Activated CD8-positive, alpha-beta memory T cell treated with anti-CD3 and anti-CD28 coated beads, Interleukin-2, amount 50 U/mL, for 48 hours (primary cell): ENCODE data around the gene TYROBP.
"Not testable (repeated sequence)": the region's sequence is repeated elsewhere in the genome, so short reads cannot be mapped to it uniquely, and the experiment has no call there.

ENCODE experiments used
- DNase-seq: peaks from one replicate; pipeline ENCODE4 v3.0.0-alpha.2; 2020

Gene TYROBP

DNA sequence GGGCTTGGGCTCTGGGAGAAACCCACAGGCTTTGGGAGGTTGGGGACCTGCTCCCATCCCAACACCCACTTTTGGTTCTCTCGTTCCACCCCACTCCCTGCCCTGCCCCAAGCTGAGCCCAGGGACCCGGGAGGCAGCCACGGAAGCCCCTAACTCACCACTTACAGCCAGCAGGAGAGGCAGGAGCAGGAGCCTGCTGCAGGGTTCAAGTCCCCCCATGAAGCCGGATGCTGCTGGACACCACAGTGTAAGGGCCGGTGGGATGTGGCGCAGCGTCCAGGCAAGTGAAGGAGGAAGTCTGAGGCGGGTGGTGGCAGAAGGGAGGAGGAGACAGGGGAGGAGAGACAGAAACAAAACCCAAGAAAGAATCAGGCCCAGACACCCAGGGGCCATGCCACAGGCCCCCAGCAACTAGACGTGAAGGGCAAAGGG lies at the start of gene TYROBP:
Gene TYROBP, minus strand, starts transcription at position 286 of the 432 bp plus-strand sequence. Its CDS starts 67 bp downstream, at position 219.
- no peak for DNase-seq

DNA sequence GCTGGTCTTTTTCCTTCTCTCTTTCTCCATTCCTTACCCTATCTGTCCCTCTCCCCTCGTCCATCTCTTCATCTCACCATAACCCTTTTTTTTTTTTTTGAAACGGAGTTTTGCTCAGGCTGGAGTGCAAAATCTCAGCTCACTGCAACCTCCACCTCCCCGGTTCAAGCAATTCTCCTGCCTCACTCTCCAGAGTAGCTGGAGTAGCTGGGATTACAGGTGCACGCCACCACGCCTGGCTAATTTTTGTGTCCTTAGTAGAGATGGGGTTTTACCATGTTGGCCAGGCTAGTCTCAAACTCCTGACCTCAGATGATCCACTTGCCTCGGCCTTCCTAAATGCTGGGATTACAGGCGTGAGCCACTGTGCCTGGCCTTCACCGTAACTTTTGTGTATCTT lies 49.3 kb upstream of the TYROBP start:
- DNase-seq = not testable (repeated sequence)

DNA sequence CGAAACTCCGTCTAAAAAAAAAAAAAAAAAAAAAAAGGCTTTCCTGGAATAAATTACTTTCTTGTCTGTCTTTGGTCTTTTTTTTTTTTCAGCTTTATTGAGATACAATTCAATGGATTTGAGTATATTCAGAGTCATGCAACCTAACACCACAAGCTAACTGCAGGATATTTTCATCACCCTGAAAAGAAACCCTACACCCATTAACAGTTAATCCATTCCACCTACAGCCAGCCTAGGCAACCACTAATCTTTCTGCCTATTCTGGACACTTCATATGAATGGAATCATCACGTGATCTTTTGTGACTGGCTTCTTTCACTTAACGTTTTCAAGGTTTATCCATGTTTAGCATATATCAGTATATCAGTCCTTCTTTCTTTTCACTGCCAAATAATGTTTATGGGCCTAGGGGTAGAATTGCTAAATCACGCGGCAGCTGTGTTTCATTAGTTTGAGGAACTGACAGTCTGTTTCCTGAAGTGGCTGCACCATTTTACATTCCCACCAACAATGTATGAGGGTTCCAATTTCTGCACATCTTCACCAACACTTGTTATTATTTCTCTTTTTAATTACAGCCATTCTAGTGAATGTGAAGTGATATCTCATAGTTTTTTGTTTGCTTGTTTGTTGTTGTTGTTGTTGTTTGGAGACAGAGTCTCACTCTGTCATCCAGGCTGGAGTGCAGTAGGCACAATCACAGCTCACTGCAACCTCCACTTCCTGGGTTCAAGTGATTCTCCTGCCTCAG lies 48.0 kb upstream of the TYROBP start:
- no peak for DNase-seq

GRCh38 chr19:35949131-35949530 lies 41.0 kb upstream of the TYROBP start:
- DNase-seq = no peak

- DNase-seq = no peak
Measured at GRCh38 chr19:35946203-35946602, 38.1 kb upstream of the TYROBP start.

DNA sequence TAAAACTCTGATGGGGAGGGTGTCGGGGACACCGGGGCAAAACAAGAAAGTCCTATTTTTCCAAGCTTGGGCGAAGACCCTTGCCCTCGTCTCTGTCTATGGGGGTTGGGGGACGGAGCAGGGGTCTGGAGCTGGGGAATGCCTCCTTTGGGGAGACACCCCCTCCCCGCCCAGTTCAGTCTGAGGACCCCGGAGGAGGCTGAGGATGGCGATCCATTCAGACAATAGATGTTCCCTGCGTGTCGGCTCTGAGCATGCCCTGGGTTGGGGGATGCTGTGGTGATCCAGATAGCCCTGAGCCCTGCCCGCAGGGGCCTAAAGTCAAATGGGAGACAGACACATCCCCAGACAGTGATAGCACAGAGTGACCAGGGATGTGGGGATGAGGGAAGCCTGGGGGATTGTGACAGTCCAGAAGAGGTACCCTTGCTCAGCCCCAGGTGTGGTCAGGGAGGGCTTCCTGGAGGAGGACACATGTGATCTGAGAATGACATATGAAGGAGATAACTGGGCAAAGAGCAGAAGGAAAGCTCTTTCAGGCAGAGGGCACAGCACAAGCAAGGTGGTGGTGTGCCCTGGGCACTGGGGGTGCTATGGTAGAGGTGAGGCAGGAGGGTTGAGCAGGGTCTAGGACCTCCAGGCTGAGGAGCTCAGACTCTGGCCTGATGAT lies 37.2 kb upstream of the TYROBP start:
- no peak for DNase-seq

GRCh38 chr19:35944556-35944955 lies 36.5 kb upstream of the TYROBP start:
- no peak for DNase-seq

- DNase-seq = no peak
Measured at GRCh38 chr19:35943321-35944301, 35.5 kb upstream of the TYROBP start.

- DNase-seq = no peak
Measured at GRCh38 chr19:35942235-35942634, 34.1 kb upstream of the TYROBP start.

- DNase-seq = no peak
Measured at GRCh38 chr19:35940839-35941238, 32.7 kb upstream of the TYROBP start.

DNA sequence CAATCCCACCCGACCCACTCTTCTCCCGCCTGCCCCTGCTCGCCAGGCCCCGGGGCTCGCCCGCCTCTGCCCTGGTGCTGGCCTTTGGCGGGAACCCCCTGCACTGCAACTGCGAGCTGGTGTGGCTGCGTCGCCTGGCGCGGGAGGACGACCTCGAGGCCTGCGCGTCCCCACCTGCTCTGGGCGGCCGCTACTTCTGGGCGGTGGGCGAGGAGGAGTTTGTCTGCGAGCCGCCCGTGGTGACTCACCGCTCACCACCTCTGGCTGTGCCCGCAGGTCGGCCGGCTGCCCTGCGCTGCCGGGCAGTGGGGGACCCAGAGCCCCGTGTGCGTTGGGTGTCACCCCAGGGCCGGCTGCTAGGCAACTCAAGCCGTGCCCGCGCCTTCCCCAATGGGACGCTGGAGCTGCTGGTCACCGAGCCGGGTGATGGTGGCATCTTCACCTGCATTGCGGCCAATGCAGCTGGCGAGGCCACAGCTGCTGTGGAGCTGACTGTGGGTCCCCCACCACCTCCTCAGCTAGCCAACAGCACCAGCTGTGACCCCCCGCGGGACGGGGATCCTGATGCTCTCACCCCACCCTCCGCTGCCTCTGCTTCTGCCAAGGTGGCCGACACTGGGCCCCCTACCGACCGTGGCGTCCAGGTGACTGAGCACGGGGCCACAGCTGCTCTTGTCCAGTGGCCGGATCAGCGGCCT lies 32.1 kb upstream of the TYROBP start:
- no peak for DNase-seq

DNA sequence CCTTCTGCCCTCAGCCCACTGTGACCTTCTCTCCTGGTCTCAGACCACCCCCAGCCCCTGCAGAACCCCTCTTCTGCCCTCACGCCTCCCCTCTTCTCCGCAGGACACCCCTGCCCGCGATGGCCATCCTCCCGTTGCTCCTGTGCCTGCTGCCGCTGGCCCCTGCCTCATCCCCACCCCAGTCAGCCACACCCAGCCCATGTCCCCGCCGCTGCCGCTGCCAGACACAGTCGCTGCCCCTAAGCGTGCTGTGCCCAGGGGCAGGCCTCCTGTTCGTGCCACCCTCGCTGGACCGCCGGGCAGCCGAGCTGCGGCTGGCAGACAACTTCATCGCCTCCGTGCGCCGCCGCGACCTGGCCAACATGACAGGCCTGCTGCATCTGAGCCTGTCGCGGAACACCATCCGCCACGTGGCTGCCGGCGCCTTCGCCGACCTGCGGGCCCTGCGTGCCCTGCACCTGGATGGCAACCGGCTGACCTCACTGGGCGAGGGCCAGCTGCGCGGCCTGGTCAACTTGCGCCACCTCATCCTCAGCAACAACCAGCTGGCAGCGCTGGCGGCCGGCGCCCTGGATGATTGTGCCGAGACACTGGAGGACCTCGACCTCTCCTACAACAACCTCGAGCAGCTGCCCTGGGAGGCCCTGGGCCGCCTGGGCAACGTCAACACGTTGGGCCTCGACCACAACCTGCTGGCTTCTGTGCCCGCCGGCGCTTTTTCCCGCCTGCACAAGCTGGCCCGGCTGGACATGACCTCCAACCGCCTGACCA lies 31.4 kb upstream of the TYROBP start:
- no peak for DNase-seq

DNA sequence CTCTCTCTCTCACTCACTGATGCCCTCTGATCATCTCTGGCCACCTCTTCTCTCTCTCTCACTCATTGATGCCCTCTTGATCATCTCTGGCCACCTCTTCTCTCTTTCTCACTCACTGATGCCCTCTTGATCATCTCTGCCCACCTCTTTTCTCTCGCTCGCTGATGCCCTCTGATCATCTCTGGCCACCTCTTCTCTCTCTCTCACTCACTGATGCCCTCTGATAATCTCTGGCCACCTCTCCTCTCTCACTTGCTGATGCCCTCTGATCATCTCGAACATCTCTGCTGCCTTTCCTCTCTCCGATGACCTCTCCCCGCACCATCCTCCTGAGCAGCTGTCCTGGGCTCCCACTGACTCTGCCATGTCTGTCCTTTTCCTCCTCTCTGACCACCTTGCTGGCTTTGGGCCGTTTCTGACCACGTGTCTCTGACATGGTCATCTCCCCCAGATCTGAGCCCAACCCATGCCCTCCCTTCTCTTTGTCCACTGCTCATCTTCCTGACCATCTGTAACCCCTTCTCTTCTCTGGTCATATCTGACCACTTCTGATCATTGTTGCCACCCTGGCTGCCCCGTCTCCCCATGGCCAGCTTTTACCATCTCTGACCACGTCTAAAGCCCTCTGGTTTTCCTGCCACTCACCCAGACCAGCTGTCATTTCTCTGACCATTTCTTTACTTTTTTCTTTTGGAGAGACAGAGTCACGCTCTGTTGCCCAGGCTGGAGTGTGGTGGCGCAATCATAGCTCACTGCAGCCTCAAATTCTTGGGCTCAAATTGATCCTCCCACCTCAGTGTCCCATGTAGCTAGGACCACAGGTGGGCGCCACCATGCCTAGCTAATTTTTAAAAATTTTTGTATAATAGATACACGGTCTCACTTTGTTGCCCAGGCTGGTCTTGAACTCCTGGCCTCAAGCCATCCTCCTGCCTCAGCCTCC lies 30.5 kb upstream of the TYROBP start:
- DNase-seq = no peak

- DNase-seq = no peak
Measured at GRCh38 chr19:35937345-35938281, 29.5 kb upstream of the TYROBP start.

GRCh38 chr19:35936738-35937268 lies 28.7 kb upstream of the TYROBP start:
- no peak for DNase-seq

DNA sequence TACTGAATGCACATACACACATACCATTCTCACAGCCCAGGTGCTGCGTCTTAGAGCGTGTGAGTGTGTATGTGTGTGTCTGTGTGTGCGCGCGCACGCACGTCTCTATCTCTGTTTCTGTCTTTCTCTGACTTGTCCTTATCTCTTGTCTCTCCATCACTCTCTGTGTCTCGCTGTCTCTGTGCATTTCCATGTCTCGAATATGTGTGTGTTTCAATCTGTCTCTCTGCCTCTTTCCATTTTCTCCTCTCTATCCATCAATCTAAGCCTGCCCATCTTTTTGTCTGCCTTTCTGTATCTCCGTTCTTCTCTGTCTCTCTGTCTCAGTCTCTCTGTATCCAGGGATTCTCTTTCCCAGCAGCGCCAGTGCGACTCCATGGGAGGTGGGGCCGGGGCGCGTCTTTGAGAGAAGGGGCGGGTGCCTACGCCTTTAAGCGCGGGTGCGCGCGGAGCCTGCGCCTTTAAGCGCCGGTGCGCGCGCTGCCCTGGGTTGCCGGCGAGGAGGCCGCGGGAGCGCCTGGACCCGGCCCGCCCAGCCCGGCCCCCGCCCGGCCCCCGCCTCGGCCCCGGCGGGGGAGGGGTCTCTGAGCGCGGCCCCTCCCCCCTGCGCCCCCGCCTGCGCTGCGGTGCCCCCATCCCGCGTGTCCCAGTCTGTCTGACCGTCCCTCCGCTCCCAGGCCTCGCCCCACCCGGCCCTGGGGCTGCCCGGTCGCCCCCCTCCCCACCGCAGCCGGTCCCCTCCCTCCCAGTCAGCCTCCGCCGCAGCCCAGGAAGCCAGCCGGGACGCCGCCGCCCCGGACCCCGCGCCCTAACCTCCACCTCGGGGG lies 28.0 kb upstream of the TYROBP start, which contains the start of gene LRFN3:
Gene LRFN3, plus strand, starts transcription at position 464 of the 827 bp plus-strand sequence. CDS start 3,052 bp downstream, outside the sequence.
- peak; percentile 84 for DNase-seq

GRCh38 chr19:35932291-35932936 lies 24.3 kb upstream of the TYROBP start:
- no peak for DNase-seq

DNA sequence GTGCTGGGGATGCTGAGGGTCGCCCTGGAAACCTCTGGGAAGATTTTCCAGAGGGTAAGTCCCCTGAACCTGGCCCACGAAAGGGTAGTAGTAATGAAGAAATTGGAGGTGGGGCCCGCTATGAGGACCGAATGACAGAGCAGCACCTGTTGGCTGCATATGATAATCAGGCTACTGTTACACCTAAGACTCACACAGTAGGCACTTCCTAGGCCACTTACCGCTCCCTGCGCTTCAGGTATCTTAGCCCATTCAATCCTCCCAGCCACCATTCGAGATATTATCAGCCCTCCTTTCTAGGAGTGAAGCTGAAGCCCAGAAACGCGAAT lies 23.7 kb upstream of the TYROBP start:
- no peak for DNase-seq
